Bronchial epithelial cell (primary cell): ENCODE measurements around the gene ZNF598. TPM values are rescaled to one million over a fixed set of nuclear protein-coding genes. Genes with fewer than 3 reads are reported as not detected.

Experiments used
- DNase-seq: peaks from one replicate; pipeline ENCODE4 v3.0.0-alpha.2; 2010; ENCODE audit warnings: low read depth
- FAIRE-seq: peaks from 2 replicates; lab custom pipeline; 2011; peaks lifted over from hg19 to GRCh38; lab: Jason Lieb, UNC
- H3K27me3 ChIP-seq: 2 replicates; pipeline ENCODE4 v1.5.1; 2011; ENCODE audit warnings: low read length; ENCODE audit not compliant: control insufficient read depth, insufficient read depth
- H3K36me3 ChIP-seq: 2 replicates; pipeline ENCODE4 v1.5.1; 2011; ENCODE audit warnings: low read length; ENCODE audit not compliant: control insufficient read depth, insufficient read depth
- H3K4me3 ChIP-seq: 2 replicates; pipeline ENCODE4 v1.5.1; 2011; ENCODE audit warnings: mild to moderate bottlenecking, low read depth, low read length, control low read depth
- CTCF ChIP-seq: IDR thresholded peaks from 2 replicates; pipeline ENCODE4 v1.5.1; 2011; ENCODE audit warnings: mild to moderate bottlenecking, moderate library complexity, low read length, control low read depth, inconsistent platforms; ENCODE audit not compliant: insufficient read depth, severe bottlenecking
- total RNA-seq: library from RNA; depleted of rRNA; stranded (reverse); fragments of >200 nt; gene quantifications from 2 replicates; pipeline ENCODE4 v1.2.1, GENCODE V29; 2014

Gene ZNF598
- total RNA-seq, 1 donor from 2014 or later = 26.3 TPM

DNA sequence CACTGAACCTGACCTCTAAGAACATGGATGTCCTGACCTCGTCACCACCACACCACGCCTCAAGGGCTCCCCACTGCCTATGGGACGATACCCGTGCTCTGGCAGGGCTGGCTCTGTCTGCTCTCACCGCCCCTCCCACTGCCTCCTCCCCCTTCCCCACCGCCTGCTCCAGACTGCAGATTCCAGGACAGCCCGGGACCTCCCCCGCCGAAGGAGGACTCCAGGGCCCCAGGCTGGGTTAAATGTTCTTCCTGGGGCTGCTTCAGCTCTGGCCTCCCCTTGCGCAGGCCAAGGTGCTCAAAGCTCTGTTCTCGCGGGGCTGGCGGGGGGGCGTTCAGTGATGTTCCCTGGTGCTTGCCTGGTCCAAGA, 13.1 kb upstream of the ZNF598 start:
- no peaks in the 10 kb centered on the region for H3K36me3 ChIP-seq
- peaks cover 11% of the 10 kb centered on the region for H3K27me3 ChIP-seq
- FAIRE-seq (no peak), DNase-seq (no peak)
- no peak for TF ChIP-seq CTCF
- peak overlapping the region; percentile 14 for H3K4me3 ChIP-seq

DNA sequence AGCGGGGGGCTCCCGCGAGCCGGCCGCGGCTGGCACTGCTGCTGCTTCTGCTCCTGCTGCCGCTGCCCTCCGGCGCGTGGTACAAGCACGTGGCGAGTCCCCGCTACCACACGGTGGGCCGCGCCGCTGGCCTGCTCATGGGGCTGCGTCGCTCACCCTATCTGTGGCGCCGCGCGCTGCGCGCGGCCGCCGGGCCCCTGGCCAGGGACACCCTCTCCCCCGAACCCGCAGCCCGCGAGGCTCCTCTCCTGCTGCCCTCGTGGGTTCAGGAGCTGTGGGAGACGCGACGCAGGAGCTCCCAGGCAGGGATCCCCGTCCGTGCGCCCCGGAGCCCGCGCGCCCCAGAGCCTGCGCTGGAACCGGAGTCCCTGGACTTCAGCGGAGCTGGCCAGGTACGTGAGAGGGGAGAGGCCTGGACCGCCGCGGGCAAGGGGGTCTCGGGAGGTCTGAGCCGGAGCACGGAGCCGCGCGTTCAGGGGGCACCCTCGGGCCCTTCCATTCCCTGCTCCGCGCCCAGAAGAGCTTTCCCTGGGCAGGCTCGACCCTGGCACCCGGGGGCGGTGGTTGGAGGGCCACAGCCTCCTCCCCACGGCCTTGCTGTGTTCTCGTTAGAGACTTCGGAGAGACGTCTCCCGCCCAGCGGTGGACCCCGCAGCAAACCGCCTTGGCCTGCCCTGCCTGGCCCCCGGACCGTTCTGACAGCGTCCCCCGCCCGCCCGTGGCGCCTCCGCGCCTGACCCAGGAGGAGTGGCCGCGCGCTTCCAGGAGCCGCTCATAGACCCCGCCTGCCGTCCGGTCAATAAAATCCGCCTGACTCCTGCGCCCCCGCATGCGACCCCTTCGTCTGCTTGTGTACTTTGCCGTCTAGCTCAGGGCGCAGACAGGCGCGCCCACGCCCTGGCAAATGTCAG, 10.6 kb upstream of the ZNF598 start:
- Histone ChIP-seq H3K36me3 (no peaks in the 10 kb centered on the region), H3K4me3 (no peak overlapping the region), H3K27me3 (peaks cover 11% of the 10 kb centered on the region)
- no peak for TF ChIP-seq CTCF
- DNase-seq (no peak), FAIRE-seq (no peak)

GRCh38 chr16:2019518-2019920, 9.9 kb upstream of the ZNF598 start, which contains the start of gene NPW:
NPW (plus strand) TSS chr16:2019785.
- Histone ChIP-seq H3K36me3 (no peaks in the 10 kb centered on the region), H3K4me3 (no peak within 1 kb of the TSS), H3K27me3 (peaks cover 11% of the 10 kb centered on the region)
- FAIRE-seq (no peak), DNase-seq (no peak)
- TF ChIP-seq CTCF = no peak

- FAIRE-seq = no peak
- peak; percentile 29 for TF ChIP-seq CTCF
Observed at GRCh38 chr16:2016407-2016922, 6.8 kb upstream of the ZNF598 start.

DNA sequence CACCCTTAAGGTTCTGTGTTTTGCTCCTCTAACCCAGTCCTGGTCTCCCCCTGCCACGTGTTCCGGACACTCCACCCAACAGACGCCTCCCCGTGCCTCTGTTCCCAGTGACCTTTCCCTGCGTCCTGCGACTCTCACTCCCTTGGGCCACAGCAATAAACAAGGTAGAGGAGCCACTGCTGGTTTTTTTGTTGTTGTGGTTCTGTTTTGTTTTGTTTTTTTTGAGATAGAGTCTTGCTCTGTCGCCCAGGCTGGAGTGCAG, 6.3 kb upstream of the ZNF598 start:
- no peak overlapping the region for H3K4me3 ChIP-seq
- H3K36me3 ChIP-seq = no peaks in the 10 kb centered on the region
- no peak for FAIRE-seq
- no peak for DNase-seq
- no peak for TF ChIP-seq CTCF
- peaks cover 11% of the 10 kb centered on the region for H3K27me3 ChIP-seq

More at GRCh38 chr16:2016407-2016922, 6.8 kb upstream of the ZNF598 start:
- Histone ChIP-seq H3K27me3 (peaks cover 11% of the 10 kb centered on the region), H3K4me3 (no peak overlapping the region), H3K36me3 (no peaks in the 10 kb centered on the region)
- no peak for DNase-seq
